WI38 (cell line): ENCODE data around the gene L3MBTL3.

Experiments used
- H3K4me3 ChIP-seq: 2 replicates; pipeline ENCODE4 v1.5.1; 2011; ENCODE audit warnings: low read depth, mild to moderate bottlenecking, control low read depth, low read length
- TF ChIP-seq, protein P1 (sequence below): IDR thresholded peaks from 2 replicates; pipeline ENCODE4 v1.5.1; 2012; ENCODE audit warnings: low read depth, mild to moderate bottlenecking, control low read depth, low read length

Gene L3MBTL3

DNA sequence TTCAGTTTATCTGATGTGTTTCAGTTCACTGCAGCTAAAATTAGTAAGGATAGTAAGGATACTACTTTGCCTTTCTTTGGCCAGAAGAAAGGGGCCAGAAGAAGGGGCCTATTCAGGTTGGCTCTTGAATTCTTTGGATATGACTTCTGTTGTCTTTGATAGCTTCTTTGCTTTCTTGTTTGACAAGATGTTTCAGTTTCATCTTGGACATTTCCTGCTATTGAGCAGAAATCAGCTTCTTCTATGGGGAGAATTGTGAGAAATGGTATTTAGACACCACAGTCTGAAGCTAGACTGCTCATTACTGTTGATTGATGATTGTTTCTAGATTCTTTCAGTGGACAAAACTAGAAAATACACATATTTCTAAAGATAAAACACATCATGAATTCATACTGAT, 23.2 kb downstream of the L3MBTL3 start:
- TF ChIP-seq, protein P1, sequence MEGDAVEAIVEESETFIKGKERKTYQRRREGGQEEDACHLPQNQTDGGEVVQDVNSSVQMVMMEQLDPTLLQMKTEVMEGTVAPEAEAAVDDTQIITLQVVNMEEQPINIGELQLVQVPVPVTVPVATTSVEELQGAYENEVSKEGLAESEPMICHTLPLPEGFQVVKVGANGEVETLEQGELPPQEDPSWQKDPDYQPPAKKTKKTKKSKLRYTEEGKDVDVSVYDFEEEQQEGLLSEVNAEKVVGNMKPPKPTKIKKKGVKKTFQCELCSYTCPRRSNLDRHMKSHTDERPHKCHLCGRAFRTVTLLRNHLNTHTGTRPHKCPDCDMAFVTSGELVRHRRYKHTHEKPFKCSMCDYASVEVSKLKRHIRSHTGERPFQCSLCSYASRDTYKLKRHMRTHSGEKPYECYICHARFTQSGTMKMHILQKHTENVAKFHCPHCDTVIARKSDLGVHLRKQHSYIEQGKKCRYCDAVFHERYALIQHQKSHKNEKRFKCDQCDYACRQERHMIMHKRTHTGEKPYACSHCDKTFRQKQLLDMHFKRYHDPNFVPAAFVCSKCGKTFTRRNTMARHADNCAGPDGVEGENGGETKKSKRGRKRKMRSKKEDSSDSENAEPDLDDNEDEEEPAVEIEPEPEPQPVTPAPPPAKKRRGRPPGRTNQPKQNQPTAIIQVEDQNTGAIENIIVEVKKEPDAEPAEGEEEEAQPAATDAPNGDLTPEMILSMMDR = no peak
- H3K4me3 ChIP-seq = no peak overlapping the region

DNA sequence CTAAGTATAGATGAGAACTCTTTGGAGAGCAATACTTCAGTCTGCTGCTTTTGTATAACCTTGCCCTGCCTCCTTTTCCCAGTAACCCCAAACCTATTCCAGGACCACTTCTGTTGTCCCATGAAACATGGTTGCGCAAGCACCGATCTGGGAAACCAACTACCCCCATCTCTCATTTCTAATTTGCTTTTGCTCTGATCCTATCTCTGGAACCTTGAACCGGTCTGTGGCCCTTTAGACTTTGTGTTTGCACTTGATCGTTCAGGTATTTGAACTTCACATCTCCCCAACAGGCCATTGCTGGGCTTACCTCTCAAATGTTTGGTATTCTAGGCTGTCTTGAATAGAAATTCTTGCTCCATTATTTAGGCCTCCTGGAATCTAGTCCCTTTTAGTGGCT, 25.0 kb downstream of the L3MBTL3 start:
- TF ChIP-seq, protein P1 = no peak
- no peak overlapping the region for H3K4me3 ChIP-seq

DNA sequence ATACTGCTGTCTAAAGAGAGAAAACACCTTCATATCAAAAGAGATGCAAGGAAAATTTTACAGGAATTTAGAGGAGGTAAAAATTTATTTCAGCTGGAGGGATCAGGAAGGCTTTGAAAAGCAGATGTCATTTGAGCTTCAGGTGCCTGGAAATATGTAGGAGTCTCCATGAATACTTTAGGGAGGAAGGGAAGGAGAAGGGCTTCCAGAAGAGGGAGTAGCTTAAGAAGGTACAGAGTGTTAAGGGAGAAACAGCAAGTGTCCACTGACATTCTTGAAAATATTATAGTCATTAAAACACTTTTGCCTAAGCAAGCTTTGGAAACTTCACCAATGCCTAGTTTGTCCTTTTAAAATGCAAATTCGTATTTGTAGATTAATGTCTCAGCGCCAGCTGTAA, 27.2 kb downstream of the L3MBTL3 start:
- TF ChIP-seq, protein P1 = no peak
- no peak overlapping the region for H3K4me3 ChIP-seq

DNA sequence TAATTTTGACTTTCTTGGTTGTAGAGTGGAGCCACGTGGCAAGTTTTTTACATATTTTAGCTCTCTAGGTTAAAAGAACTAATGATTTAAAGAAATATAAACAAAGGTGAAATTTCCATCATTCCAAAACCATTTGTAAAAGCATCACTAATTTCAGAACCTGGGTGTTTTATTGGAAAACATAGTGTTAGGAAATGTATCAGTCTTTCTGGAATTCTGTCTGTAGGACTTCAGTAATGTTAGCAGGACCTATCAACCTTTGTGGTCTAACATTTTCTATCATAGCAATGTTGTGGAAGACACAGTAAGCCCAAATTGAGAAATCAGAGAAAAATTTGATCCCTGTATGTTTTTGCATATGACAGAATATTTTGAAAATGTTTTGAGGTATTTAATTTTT, 28.3 kb downstream of the L3MBTL3 start:
- no peak overlapping the region for H3K4me3 ChIP-seq
- TF ChIP-seq, protein P1 = no peak

DNA sequence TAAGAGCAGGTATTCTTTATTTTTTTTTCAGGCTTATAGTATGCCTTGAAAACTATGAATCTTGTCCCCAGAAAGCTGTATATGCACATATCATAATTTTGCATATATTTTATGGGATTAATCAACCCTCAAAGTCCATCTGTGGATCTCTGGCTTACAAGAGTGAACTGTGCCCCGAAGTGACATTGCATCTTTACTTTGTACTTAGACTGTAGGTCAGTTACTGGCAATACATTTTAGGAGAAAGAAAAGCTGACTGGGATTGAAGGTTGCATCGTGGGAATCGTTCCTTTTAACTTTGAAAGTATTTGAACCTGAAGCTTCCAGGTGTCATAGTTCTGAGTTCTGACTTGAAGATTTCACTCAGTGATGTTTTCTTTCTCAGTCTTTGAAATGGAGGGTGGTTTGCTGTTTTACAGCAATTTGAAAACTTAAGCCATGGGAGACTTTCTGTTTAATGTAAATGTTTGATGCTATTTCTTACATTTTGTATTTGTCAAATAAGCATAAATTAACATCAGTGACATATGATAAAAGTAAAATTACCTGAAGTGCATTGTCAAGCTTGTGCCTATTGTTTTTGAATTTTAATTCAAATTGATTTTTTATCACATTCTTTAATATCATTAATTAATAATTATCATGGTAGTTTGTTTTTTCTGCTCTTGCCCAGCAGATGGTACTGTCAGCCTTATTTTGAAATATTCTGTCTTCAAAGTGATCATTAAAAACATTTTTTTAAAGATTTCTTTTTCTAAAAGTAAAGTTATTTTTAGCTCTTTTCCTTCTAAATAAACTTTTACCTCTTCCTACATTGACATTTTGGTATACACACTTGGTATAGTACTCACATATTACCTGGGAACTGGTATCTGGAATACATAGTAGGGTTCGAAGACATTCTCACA, 29.0 kb downstream of the L3MBTL3 start:
- TF ChIP-seq, protein P1 = no peak
- H3K4me3 ChIP-seq = no peak overlapping the region

DNA sequence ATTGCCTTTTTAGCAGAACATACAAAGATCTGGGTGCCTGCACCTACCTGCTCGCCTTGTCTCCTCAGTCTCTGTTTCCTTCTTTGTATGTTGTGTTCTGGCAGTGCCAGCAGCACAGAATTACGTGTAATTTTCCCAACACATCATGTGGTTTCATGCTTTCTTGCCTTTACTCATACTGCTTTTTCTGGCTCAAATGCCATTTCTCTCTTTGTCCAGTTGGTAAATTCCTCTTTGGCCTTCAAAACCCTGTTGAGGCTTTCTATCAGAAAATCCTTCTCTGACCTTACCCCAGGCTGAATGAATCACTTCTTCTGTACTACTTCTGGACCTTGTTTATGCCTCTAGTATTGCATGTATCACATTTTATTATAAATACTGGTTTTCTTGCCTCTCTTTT, 31.8 kb downstream of the L3MBTL3 start:
- TF ChIP-seq, protein P1 = no peak
- no peak overlapping the region for H3K4me3 ChIP-seq

DNA sequence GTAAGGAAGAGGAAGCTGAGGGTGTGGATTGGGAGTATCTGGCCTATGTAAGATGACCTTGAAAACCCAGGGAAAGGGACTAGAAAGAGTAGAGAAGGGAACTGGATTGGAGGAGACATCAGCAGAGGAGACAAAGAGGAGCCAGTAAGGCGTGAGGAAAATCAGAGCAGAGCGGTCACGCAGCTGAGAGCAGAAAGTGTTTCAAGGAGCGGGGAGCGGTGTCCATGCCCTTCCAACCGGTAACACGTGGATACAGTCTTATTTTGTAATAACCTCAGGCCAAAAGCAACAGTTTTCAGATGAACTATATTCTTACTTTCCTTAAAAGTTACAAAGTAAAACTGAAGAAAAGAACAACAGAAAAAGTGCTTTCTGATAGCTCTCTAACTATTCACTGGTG, 36.3 kb downstream of the L3MBTL3 start:
- no peak overlapping the region for H3K4me3 ChIP-seq
- TF ChIP-seq, protein P1 = no peak
